Activated T-cell treated with anti-CD3 and anti-CD28 coated beads, Interleukin-2, amount 50 U/mL, for 72 hours (primary cell): ENCODE results near the gene PPP1R3C. TPM values are rescaled to one million over a fixed set of nuclear protein-coding genes. Genes with fewer than 3 reads are reported as not detected.

Source experiments
- ATAC-seq, 2 donors: fragments of 150-1000 bp; cut with Tn5 transposase; replicated peaks in 1 of 2; 2 replicates each; pipeline ENCODE4 v1.10.0; 2021; ENCODE audit warnings: moderate library complexity in 2 of 2, mild to moderate bottlenecking in 1 of 2
- DNase-seq, 2 donors: peaks; one replicate each; pipeline ENCODE4 v3.0.0; 2021 to 2022; ENCODE audit warnings: mixed read lengths in 1 of 2
- H3K27ac Mint-ChIP-seq: one replicate; pipeline ENCODE4 v1.8.0; 2022; ENCODE audit warnings: mild to moderate bottlenecking, moderate library complexity, mixed read lengths
- H3K27me3 Mint-ChIP-seq: one replicate; pipeline ENCODE4 v1.8.0; 2022; ENCODE audit warnings: low read depth, mixed read lengths
- H3K36me3 Mint-ChIP-seq, 2 donors: one replicate each; pipeline ENCODE4 v1.8.0; 2022; ENCODE audit warnings: mixed read lengths in 2 of 2, mild to moderate bottlenecking in 1 of 2; ENCODE audit not compliant: insufficient read depth in 2 of 2
- H3K4me1 Mint-ChIP-seq: one replicate; pipeline ENCODE4 v1.8.0; 2022; ENCODE audit warnings: low read depth, mixed read lengths
- H3K4me3 Mint-ChIP-seq, 2 donors: one replicate each; pipeline ENCODE4 v1.8.0; 2022; ENCODE audit warnings: mild to moderate bottlenecking in 2 of 2, mixed read lengths in 2 of 2, moderate library complexity in 2 of 2
- H3K9me3 Mint-ChIP-seq, 2 donors: one replicate each; pipeline ENCODE4 v1.8.0; 2022; ENCODE audit warnings: mixed read lengths in 2 of 2
- total RNA-seq, 2 donors: library from RNA; stranded (reverse); gene quantifications; one replicate each; pipeline ENCODE4 v1.2.3, GENCODE V29; 2022

Gene PPP1R3C
- under 1 TPM; 0.12 to 0.16 TPM for total RNA-seq

GRCh38 chr10:91632671-91633550 is at the start of gene PPP1R3C:
TSS of gene PPP1R3C (minus strand) at chr10:91633071. CDS start at chr10:91632969, 102 bp downstream.
- peak; percentile 91 to 93 for ATAC-seq
- peak within 1 kb of the TSS; percentile 79 to 80 for H3K4me3 Mint-ChIP-seq
- H3K36me3 Mint-ChIP-seq = no peaks in the 10 kb centered on the region
- peaks cover 76% of the 10 kb centered on the region for H3K27me3 Mint-ChIP-seq
- peak; percentile 63 to 67 for DNase-seq
- H3K27ac Mint-ChIP-seq = no peak within 1 kb of the TSS
- no peaks in the 10 kb centered on the region for H3K9me3 Mint-ChIP-seq
- peaks cover 7% of the 10 kb centered on the region for H3K4me1 Mint-ChIP-seq

DNA sequence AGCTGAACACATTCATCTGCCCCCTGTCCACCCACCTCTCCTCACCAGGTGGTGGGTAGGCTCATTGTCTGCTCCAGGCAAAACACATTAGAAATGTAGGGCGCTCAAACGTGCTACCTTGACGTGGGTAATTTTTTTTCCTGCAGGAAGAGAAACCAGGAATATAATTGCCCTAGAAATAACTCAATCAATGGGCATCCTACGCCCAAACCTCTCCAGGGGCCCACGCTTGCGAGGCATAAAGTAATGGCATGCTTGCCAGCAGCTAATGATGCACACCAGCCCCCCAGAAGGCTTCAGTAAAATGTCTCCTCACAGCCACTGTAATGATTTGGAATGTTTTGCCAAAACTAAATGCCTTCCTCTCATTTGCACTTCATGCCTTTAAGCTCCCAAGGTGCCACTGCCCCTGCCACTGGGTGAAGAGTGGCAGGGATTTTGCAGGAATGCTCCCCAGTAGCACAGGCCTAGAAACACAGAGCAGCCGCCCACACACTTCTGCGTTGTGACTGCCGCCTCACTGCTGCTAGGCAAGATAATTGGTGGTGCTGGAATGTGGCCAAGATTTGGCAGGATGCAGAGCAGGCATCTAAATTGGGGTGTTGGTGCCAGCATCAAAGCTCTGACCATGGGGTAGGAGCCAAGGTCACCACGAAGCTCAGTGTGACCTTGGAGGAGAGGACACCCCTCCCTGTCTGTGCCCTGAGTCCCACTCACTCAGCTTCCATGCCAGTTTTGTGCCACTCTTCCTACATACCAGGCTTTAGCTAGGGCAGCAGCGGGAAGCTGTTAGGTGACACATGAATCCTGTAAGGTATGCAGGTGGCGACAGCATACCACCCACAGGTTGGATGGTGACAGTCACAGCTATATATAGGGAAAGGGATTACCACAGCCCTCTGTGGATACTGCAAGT is 48.7 kb upstream of the PPP1R3C start:
- no peak overlapping the region for H3K4me3 Mint-ChIP-seq
- DNase-seq = no peak
- H3K9me3 Mint-ChIP-seq = no peaks in the 10 kb centered on the region
- no peaks in the 10 kb centered on the region for H3K36me3 Mint-ChIP-seq
- no peak for ATAC-seq
- H3K4me1 Mint-ChIP-seq = no peaks in the 10 kb centered on the region
- peaks cover 5% of the 10 kb centered on the region for H3K27me3 Mint-ChIP-seq
- H3K27ac Mint-ChIP-seq = no peak overlapping the region

DNA sequence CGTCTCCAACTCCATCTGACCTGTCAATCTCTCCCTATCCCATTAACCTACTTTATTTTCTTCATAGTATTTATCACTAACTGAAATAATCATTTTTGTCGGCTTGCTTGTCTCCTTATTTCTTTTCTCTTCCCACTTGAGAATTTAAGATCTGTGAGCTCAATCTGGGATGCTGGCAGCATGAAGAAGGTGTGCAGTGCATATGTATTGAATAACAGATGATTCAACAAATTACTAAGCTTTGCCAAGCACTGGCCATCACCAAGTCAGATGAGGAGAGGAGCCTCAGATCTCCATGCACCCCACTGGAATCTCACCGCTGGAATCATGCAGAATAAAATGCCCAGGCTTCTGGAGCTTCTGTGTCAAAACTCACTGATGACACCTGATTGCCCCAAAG is 47.6 kb upstream of the PPP1R3C start:
- no peak for DNase-seq
- no peaks in the 10 kb centered on the region for H3K9me3 Mint-ChIP-seq
- H3K4me3 Mint-ChIP-seq = no peak overlapping the region
- H3K36me3 Mint-ChIP-seq = no peaks in the 10 kb centered on the region
- ATAC-seq = no peak
- H3K27ac Mint-ChIP-seq = no peak overlapping the region
- H3K27me3 Mint-ChIP-seq = no peaks in the 10 kb centered on the region
- no peaks in the 10 kb centered on the region for H3K4me1 Mint-ChIP-seq

GRCh38 chr10:91679296-91679695 is 46.4 kb upstream of the PPP1R3C start:
- Mint-ChIP-seq H3K9me3 (no peaks in the 10 kb centered on the region), H3K4me1 (no peaks in the 10 kb centered on the region), H3K4me3 (no peak overlapping the region), H3K27me3 (no peaks in the 10 kb centered on the region), H3K27ac (no peak overlapping the region), H3K36me3 (no peaks in the 10 kb centered on the region)
- DNase-seq (no peak), ATAC-seq (no peak)

- DNase-seq = no peak
- Mint-ChIP-seq H3K36me3 (no peaks in the 10 kb centered on the region), H3K27me3 (no peaks in the 10 kb centered on the region), H3K27ac (no peak overlapping the region), H3K4me1 (no peaks in the 10 kb centered on the region), H3K9me3 (no peaks in the 10 kb centered on the region), H3K4me3 (no peak overlapping the region)
- ATAC-seq = no peak
Measured at GRCh38 chr10:91677911-91678310, 45.0 kb upstream of the PPP1R3C start.

DNA sequence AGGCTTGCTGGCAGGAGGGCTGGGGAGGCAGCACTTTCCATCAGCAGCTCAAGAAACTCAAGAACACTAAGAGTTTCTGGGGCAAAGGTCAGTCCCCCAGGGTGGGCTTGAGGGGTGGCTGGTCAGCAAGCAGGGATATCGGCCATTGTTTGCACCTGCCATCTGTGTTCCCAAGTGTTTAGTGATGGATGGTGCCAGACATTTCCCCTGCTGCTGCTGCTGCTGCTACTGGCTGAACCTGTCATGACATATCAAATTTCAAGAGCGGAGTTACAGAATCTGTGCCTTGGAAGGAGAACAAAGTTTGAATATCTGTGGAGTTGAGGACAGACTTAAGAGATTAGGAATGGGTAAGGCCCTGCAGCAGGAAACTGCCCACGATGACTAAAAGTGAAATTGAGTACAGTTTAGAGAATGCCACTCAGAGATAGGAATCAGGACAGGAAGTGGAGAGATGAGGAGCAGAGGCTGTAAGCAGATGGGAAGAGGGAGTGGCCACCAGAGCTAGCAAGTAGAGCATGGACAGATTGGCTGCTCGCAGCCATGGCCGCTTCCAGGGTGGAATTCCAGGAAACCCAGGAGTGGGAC is 39.2 kb upstream of the PPP1R3C start:
- Mint-ChIP-seq H3K9me3 (no peaks in the 10 kb centered on the region), H3K4me3 (no peak overlapping the region), H3K27me3 (peaks cover 6% of the 10 kb centered on the region), H3K4me1 (peaks cover 7% of the 10 kb centered on the region), H3K27ac (no peak overlapping the region), H3K36me3 (no peaks in the 10 kb centered on the region)
- ATAC-seq (no peak), DNase-seq (no peak)

- ATAC-seq (no peak), DNase-seq (no peak)
- no peak overlapping the region for H3K4me3 Mint-ChIP-seq
- H3K27ac Mint-ChIP-seq = no peak overlapping the region
- H3K27me3 Mint-ChIP-seq = peaks cover 14% of the 10 kb centered on the region
- no peaks in the 10 kb centered on the region for H3K9me3 Mint-ChIP-seq
- H3K36me3 Mint-ChIP-seq = no peaks in the 10 kb centered on the region
- H3K4me1 Mint-ChIP-seq = peaks cover 7% of the 10 kb centered on the region
Measured at GRCh38 chr10:91668913-91669312, 36.0 kb upstream of the PPP1R3C start.

DNA sequence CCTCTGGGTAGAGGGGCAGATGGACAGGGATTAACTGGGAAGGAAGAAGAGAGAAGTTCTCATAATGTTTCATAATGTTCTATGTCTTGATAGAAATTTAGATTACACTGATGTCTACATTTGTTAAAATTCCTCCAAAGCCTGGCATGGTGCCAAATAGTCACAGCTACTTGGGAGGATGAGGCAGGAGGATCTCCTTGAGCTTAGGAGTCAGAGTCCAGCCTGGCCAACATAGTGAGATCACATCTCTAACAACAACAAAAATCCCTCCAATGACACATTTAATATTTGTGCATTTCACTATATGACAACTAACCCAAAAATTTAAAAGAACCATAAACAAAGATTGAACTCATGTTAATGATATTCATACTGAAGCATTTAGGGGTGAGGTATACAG is 33.0 kb upstream of the PPP1R3C start:
- peaks cover 32% of the 10 kb centered on the region for H3K27me3 Mint-ChIP-seq
- no peaks in the 10 kb centered on the region for H3K9me3 Mint-ChIP-seq
- H3K27ac Mint-ChIP-seq = no peak overlapping the region
- no peak overlapping the region for H3K4me3 Mint-ChIP-seq
- DNase-seq (no peak), ATAC-seq (no peak)
- no peaks in the 10 kb centered on the region for H3K4me1 Mint-ChIP-seq
- no peaks in the 10 kb centered on the region for H3K36me3 Mint-ChIP-seq

DNA sequence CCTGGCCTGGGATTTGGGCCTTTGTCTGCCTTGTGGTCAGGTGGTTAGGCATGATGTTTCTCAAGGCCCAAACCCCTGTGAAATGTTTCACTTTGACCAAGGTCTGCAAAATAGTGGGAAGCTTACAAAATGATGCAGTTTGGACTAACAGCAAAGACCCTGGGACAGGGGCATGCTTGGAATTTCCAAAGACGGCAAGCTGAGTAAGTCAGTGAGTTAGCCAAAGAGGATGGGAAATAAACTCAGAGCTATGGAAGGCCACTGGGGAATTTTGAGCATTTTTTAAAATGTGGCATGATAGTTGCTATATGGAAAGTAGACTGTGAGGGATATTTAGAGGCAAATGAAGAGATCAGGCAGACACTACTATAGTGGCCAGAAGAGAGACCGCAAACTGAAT is 31.6 kb upstream of the PPP1R3C start:
- Mint-ChIP-seq H3K36me3 (no peaks in the 10 kb centered on the region), H3K27ac (no peak overlapping the region), H3K4me3 (no peak overlapping the region), H3K9me3 (no peaks in the 10 kb centered on the region), H3K4me1 (no peaks in the 10 kb centered on the region), H3K27me3 (peaks cover 40% of the 10 kb centered on the region)
- ATAC-seq = no peak
- DNase-seq = no peak

- no peak overlapping the region for H3K27ac Mint-ChIP-seq
- H3K9me3 Mint-ChIP-seq = no peaks in the 10 kb centered on the region
- H3K4me1 Mint-ChIP-seq = no peaks in the 10 kb centered on the region
- peaks cover 49% of the 10 kb centered on the region for H3K27me3 Mint-ChIP-seq
- ATAC-seq (no peak), DNase-seq (no peak)
- no peak overlapping the region for H3K4me3 Mint-ChIP-seq
- no peaks in the 10 kb centered on the region for H3K36me3 Mint-ChIP-seq
Measured at GRCh38 chr10:91662993-91663392, 30.1 kb upstream of the PPP1R3C start.

GRCh38 chr10:91653219-91653870 is 20.5 kb upstream of the PPP1R3C start:
- no peak overlapping the region for H3K27ac Mint-ChIP-seq
- DNase-seq (no peak), ATAC-seq (no peak)
- peaks cover 22% of the 10 kb centered on the region for H3K27me3 Mint-ChIP-seq
- no peaks in the 10 kb centered on the region for H3K36me3 Mint-ChIP-seq
- no peak overlapping the region for H3K4me3 Mint-ChIP-seq
- H3K4me1 Mint-ChIP-seq = no peaks in the 10 kb centered on the region
- no peaks in the 10 kb centered on the region for H3K9me3 Mint-ChIP-seq

GRCh38 chr10:91652364-91652763 is 19.5 kb upstream of the PPP1R3C start:
- no peak for DNase-seq
- ATAC-seq = no peak
- no peaks in the 10 kb centered on the region for H3K4me1 Mint-ChIP-seq

More at GRCh38 chr10:91652364-91652763, 19.5 kb upstream of the PPP1R3C start:
- Mint-ChIP-seq H3K4me3 (no peak overlapping the region), H3K36me3 (no peaks in the 10 kb centered on the region), H3K27ac (no peak overlapping the region), H3K9me3 (no peaks in the 10 kb centered on the region), H3K27me3 (peaks cover 22% of the 10 kb centered on the region)
